ENCODE results near the gene KDM6A. TPM values are rescaled to one million over a fixed set of nuclear protein-coding genes. Genes with fewer than 3 reads are reported as not detected.
"Not testable (repeated sequence)": the region's sequence is repeated elsewhere in the genome, so short reads cannot be mapped to it uniquely, and the experiment has no call there.

KDM6A gene
- total RNA-seq, 1 experiment from 2014 or later: 32.7 TPM

DNA sequence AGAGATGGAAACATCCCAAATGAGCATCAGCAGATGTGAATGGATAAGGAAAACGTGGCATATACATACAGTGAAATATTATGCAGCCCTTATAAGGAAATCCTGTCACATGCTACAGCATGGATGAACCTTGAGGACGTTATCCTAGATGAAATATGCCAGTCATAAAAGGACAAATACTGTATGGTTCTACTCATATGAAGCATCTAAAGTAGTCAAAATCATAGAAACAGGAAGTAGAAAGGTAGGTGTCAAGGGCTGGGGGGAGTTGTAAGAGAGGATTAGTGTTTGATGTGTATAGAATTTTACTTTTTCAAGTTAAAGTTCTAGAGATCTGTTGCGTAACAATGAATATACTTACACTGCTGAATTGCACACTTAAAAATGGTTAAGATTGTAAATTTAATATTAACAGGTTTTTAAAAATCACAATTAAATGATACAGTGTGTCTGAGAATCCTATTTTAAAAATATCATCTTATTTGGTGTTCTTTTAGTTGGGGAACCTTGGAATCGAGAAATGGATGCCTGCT is 58.5 kb downstream of the KDM6A start:
- H3K4me3 ChIP-seq (ENCODE audit: insufficient read depth, low read depth, low read length): no peak overlapping the region

DNA sequence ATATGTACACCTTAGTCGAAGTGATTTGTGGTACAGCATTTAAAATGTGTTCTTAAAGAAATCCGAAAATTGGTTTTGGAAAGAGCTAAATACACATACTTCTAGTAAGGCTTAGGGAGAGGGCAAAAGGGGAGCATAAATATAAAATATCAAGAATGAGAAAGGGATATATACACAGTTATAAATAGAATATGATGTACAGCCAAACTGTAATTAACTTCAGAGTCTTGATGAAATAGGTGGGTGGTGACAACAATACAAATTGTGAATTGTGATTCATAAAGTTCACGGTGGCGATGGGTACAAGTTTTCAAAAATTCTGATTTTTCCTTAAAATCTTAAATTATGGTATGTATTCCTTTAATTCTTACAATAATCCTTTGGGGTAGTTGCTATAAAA is 62.2 kb downstream of the KDM6A start:
- no peak overlapping the region for H3K4me3 ChIP-seq (ENCODE audit: insufficient read depth, low read depth, low read length)
- DNase-seq: no peak
- H3K36me3 ChIP-seq (replicated peaks; ENCODE audit: control insufficient read depth, insufficient read depth, low read length): no peaks in the 10 kb centered on the region
- H3K27me3 ChIP-seq (ENCODE audit: control insufficient read depth, insufficient read depth, low read length): no peaks in the 10 kb centered on the region

More for the DNA sequence above, 58.5 kb downstream of the KDM6A start:
- H3K36me3 ChIP-seq (replicated peaks; ENCODE audit: control insufficient read depth, insufficient read depth, low read length): no peaks in the 10 kb centered on the region
- H3K27me3 ChIP-seq (ENCODE audit: control insufficient read depth, insufficient read depth, low read length): no peaks in the 10 kb centered on the region
- DNase-seq: no peak

DNA sequence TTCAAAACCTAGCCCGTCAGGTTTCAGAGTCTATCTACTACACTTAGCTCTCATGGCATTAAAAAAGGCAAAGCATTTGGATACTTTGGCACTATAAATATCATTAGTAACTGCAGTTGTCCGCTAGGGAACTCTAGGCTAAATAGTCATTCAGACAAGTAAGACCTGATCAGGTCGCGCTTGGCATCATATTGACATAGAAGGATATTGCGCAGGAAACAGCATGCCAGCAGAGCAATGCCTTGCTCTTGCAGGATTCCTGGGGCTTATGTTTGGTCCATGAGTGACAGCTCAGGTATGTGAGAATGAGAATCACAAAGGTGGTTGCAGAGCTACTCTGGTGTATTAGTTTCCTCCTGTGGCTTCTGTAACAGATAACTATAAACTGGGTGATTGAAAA is 62.7 kb downstream of the KDM6A start:
- no peaks in the 10 kb centered on the region for H3K36me3 ChIP-seq (replicated peaks; ENCODE audit: control insufficient read depth, insufficient read depth, low read length)
- no peaks in the 10 kb centered on the region for H3K27me3 ChIP-seq (ENCODE audit: control insufficient read depth, insufficient read depth, low read length)
- no peak overlapping the region for H3K4me3 ChIP-seq (ENCODE audit: insufficient read depth, low read depth, low read length)
- no peak for DNase-seq

DNA sequence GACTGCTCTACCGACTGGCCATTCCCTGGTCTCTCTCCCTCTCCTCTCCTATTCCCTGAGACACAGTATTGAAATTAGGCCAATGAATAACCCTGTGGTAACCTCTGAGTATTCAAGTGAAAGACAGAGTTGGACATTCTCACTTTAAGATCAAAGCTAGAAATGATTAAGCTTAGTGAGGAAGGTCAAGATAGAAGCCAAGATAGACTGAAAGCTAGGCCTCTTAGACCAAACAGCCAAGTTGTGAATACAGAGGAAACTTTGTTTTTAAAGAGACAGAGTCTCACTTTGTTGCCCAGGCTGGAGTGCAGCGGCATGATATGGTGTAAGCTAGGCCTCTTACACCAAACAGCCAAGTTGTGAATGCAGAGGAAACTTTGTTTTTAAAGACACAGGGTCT is 64.6 kb downstream of the KDM6A start:
- H3K27me3 ChIP-seq (ENCODE audit: control insufficient read depth, insufficient read depth, low read length): no peaks in the 10 kb centered on the region
- H3K36me3 ChIP-seq (replicated peaks; ENCODE audit: control insufficient read depth, insufficient read depth, low read length): no peaks in the 10 kb centered on the region
- no peak overlapping the region for H3K4me3 ChIP-seq (ENCODE audit: insufficient read depth, low read depth, low read length)
- no peak for DNase-seq

DNA sequence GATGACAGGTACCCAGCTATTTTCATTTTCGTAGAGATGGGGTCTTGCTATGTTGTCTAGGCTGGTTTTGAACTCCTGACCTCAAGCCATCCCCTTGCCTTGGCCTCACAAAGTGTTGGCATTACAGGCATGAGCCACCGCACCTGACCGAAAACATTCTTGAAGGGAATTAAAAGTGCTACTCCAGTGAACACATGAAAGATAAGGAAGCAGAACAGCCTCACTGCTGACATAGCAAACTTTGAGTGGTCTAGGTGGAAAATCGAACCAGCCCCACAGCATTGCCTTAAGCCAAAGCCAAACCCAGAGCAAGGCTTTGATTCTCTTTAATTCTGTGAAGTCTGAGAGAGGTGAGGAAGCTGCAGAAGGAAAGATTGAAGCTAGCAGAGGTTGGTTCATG is 65.1 kb downstream of the KDM6A start:
- H3K4me3 ChIP-seq (ENCODE audit: insufficient read depth, low read depth, low read length): no peak overlapping the region
- H3K36me3 ChIP-seq (replicated peaks; ENCODE audit: control insufficient read depth, insufficient read depth, low read length): no peaks in the 10 kb centered on the region
- no peak for DNase-seq
- no peaks in the 10 kb centered on the region for H3K27me3 ChIP-seq (ENCODE audit: control insufficient read depth, insufficient read depth, low read length)

DNA sequence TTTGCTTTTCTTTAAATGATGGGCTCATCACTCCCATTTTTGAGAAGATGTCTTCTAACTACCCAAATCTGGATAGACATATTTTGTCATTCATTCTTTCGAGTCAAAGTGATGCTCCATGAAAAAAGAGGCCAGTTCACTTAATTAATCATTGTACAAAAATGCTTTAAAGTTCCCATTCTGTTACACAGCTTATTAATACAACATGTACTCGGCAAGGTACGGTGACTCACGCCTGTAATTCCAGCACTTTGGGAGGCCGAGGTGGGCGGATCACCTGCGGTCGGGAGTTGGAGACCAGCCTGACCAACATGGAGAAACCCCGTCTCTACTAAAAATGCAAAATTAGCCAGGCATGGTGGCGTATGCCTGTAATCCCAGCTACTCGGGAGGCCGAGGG is 67.6 kb downstream of the KDM6A start:
- H3K4me3 ChIP-seq (ENCODE audit: insufficient read depth, low read depth, low read length); DNase-seq; H3K27me3 ChIP-seq (ENCODE audit: control insufficient read depth, insufficient read depth, low read length); H3K36me3 ChIP-seq (replicated peaks; ENCODE audit: control insufficient read depth, insufficient read depth, low read length): not testable (repeated sequence)

DNA sequence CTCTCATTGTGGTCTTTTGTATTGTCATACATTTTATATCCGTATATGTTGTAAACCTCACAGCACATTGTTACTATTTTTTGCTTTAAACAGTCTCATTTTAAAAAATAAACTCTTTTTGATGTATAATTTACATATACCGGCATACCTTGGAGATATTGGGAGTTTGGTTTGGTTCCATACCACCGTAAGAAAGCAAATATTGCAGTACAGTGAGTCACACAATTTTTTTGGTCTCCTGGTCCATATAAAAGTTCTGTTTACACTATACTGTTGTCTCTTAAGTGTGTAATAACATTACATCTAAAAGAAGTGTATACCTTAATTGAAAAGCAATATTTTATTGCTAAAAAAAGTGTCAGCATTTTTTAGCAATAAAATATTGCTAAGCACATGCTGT is 70.0 kb downstream of the KDM6A start:
- DNase-seq: no peak

DNA sequence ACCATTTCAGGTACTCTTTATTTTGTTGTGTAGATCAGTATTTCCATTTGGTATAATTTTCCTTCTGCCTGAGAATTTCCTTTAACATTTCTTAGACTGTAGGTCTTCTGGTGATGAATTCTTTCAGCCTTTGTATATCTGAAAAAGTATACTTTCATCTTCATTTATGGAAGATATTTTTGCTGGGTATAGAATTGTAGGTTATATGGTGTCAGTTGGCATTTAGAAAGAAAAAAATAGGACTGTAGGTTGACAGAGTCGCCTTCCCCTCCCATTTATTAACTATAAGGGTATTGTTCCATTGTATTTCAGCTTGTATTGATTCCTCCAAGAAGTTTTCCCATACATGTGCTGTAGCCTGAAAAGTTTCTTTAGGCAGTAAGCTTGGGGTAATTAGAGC is 71.9 kb downstream of the KDM6A start:
- DNase-seq: no peak
- no peaks in the 10 kb centered on the region for H3K36me3 ChIP-seq (replicated peaks; ENCODE audit: control insufficient read depth, insufficient read depth, low read length)
- H3K27me3 ChIP-seq (ENCODE audit: control insufficient read depth, insufficient read depth, low read length): no peaks in the 10 kb centered on the region
- H3K4me3 ChIP-seq (ENCODE audit: insufficient read depth, low read depth, low read length): no peak overlapping the region

More for the DNA sequence above, 70.0 kb downstream of the KDM6A start:
- H3K4me3 ChIP-seq (ENCODE audit: insufficient read depth, low read depth, low read length): no peak overlapping the region
- H3K36me3 ChIP-seq (replicated peaks; ENCODE audit: control insufficient read depth, insufficient read depth, low read length): no peaks in the 10 kb centered on the region
- no peaks in the 10 kb centered on the region for H3K27me3 ChIP-seq (ENCODE audit: control insufficient read depth, insufficient read depth, low read length)

DNA sequence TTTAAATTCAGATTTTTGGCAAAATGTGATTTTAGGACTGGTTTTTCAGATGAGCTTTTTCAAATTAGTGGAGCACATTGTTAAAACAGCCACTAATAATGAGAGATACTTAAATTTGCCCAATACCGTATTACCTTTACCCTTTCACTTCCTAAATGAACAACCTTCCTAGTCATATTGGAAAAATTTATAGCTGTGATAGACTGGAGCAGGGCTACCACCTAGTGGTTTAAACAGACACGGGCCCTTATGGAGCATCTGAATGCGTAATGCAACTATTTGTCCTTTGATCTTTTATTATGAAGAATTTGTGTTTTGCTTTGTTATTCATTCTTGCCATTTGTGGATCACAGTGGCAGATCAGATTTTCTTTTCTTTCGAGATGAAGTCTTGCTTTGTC is 72.7 kb downstream of the KDM6A start:
- DNase-seq: no peak
- no peaks in the 10 kb centered on the region for H3K36me3 ChIP-seq (replicated peaks; ENCODE audit: control insufficient read depth, insufficient read depth, low read length)
- no peaks in the 10 kb centered on the region for H3K27me3 ChIP-seq (ENCODE audit: control insufficient read depth, insufficient read depth, low read length)
- no peak overlapping the region for H3K4me3 ChIP-seq (ENCODE audit: insufficient read depth, low read depth, low read length)

DNA sequence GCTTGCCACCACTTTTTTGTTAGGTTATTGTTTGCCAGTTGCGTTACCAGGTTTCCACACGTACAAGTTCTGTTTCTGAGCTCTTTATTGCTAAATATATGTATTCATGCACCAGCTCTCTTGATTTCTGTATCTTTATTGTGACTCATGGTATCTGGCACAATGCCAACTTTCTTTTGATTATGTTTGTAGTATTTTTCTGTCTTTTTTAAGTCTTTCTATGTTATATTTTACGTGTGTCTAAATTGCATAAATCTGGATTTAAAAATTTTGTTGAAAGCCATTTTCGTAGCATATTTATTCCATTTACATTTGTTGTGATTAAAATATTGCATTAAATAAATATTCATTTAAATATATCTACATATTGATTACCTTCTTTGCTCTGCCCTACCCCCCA is 73.8 kb downstream of the KDM6A start:
- Histone ChIP-seq H3K4me3 (ENCODE audit: insufficient read depth, low read depth, low read length) (no peak overlapping the region), H3K27me3 (ENCODE audit: control insufficient read depth, insufficient read depth, low read length) (no peaks in the 10 kb centered on the region), H3K36me3 (replicated peaks; ENCODE audit: control insufficient read depth, insufficient read depth, low read length) (no peaks in the 10 kb centered on the region)
- DNase-seq: no peak

DNA sequence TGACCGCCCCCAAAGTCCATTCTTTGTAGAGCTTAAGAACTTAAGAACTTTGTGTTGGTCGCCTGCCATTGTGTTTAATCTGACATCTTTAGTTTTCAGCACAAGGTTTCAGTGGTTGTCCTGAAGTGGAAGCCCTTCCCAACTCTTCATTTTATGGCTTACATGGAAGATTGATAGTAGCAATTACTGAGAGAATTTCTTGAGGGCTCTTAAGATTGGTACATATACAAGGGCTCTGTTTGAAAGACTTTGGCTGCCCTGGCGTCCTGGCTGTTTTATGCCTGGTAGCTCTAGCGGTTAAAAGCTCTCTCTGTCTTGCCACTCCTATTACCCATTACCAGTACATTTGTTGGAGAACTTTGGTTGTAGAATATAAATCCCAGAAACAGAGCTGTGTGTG is 75.0 kb downstream of the KDM6A start:
- Histone ChIP-seq H3K36me3 (replicated peaks; ENCODE audit: control insufficient read depth, insufficient read depth, low read length) (no peaks in the 10 kb centered on the region; the same call in 1 of the 2 replicates), H3K4me3 (ENCODE audit: insufficient read depth, low read depth, low read length) (no peak overlapping the region), H3K27me3 (ENCODE audit: control insufficient read depth, insufficient read depth, low read length) (no peaks in the 10 kb centered on the region)
- DNase-seq: no peak

DNA sequence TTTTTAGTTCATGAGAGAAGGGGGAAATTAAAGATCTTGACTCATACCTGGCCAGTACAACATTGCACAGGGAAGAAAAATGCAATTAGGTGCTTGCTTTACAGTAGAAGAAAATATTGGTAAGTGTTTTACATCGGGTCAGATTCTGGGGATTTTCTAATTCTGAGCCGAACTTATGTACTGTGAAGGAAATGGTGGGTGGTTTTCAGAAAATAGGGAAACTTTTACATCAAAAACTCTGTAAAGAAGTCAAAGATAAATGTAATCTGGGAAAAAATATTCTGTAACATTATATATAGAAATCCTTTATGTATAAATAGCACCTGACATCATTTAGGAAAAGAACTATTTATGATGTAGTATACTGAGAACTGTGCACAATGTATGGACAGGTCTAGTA is 75.4 kb downstream of the KDM6A start:
- DNase-seq: no peak
- no peaks in the 10 kb centered on the region for H3K27me3 ChIP-seq (ENCODE audit: control insufficient read depth, insufficient read depth, low read length)
- no peaks in the 10 kb centered on the region; the same call in 1 of the 2 replicates for H3K36me3 ChIP-seq (replicated peaks; ENCODE audit: control insufficient read depth, insufficient read depth, low read length)
- no peak overlapping the region for H3K4me3 ChIP-seq (ENCODE audit: insufficient read depth, low read depth, low read length)

DNA sequence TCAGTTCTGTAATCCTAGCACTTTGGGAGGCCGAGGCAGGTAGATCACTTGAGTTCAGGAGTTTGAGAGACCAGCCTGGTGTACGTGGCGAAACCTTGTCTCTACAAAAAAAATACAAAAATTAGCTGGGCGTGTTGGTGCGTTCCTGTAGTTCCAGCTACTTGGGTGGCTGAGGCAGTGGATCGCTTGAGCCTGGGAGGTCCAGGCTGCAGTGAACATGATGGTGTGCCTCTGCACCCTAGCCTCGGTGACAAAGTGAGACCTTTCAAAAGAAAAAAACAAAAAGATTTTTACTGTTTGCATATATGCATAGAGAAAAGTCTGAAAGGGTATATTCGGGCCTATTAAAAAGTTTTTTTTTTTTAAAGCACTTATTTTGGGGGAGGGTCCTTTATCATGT is 76.1 kb downstream of the KDM6A start:
- no peak overlapping the region for H3K4me3 ChIP-seq (ENCODE audit: insufficient read depth, low read depth, low read length)
- H3K27me3 ChIP-seq (ENCODE audit: control insufficient read depth, insufficient read depth, low read length): no peaks in the 10 kb centered on the region
- no peak for DNase-seq
- no peaks in the 10 kb centered on the region; the same call in 1 of the 2 replicates for H3K36me3 ChIP-seq (replicated peaks; ENCODE audit: control insufficient read depth, insufficient read depth, low read length)

DNA sequence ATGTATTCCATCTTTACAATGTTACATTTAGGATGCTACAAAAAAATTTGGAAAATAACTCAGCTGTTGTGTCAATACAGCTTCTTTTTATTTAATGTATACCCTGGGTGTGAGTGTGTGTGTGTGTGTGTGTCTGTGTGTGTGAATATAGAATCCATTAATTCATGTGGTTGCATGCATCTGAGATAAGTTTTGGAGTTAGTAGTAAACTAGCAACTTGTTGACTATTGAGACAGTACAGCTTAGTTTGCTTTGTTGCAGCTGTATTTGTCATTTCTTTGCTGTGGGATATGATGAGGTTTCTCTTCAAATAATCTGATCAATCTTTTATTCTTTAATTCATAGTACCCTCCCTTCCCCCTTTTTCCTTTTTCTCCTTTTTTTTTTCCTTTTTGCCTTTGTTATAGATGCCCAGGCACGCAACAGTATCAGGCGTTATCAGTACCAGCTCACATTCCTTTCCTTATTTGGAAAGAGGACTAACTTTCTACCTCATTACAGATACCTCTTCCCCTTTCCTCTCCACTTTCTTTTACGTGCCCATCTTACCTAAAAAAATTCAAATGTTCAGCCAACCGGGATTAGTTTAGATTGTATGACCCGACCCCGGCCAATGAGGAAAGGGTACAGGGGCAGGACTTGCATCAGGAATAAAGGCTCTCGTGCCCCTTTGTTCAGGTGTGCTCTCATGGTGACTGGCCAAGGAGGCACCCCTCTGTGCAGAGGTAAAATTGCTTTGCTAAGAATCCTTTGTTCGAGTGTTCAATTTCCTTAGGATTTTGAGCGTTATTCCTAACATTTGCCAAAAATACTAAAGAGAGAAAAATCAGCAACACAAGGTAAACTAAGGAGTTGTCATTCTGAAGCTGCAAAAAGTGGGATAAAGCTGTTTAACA is 77.7 kb downstream of the KDM6A start:
- DNase-seq; H3K27me3 ChIP-seq (ENCODE audit: control insufficient read depth, insufficient read depth, low read length); H3K36me3 ChIP-seq (replicated peaks; ENCODE audit: control insufficient read depth, insufficient read depth, low read length): not testable (repeated sequence)
- peak overlapping the region; percentile 57 for H3K4me3 ChIP-seq (ENCODE audit: insufficient read depth, low read depth, low read length)

DNA sequence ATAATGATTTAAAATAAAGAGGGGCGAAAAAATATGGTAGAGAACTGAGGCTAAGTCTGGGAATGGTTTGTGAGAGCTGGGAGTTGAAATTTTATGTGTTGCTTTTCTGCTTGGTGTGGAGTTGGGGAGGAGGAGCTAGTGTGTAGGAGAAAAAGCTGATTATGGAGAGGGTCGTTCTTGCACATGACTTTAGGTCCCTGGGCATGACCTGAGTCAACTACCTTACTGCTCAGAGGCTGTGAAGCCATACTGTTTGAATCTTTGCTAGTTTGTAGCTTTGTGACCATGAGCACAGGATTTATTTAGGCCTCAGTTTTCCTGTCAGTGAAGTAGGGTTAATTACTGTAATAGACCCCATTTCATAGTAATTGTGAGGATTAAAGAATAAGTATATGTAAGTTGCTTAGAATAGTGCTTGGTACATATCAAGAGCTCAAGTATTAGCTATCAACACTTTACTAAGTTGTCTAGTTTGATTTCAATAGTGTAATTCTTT is 78.6 kb downstream of the KDM6A start:
- peak overlapping the region; percentile 57 for H3K4me3 ChIP-seq (ENCODE audit: insufficient read depth, low read depth, low read length)
- H3K36me3 ChIP-seq (replicated peaks; ENCODE audit: control insufficient read depth, insufficient read depth, low read length): no peaks in the 10 kb centered on the region; the same call in 1 of the 2 replicates
- H3K27me3 ChIP-seq (ENCODE audit: control insufficient read depth, insufficient read depth, low read length): no peaks in the 10 kb centered on the region
- no peak for DNase-seq
